HUES6 (cell line): ENCODE results near the gene AMER3.
"Not testable (repeated sequence)": the region's sequence is repeated elsewhere in the genome, so short reads cannot be mapped to it uniquely, and the experiment has no call there.

ENCODE experiments used
- H3K27ac ChIP-seq: 2 replicates; pipeline ENCODE4 v1.7.0; 2013; ENCODE audit warnings: low read depth, mild to moderate bottlenecking, low read length, inconsistent platforms
- H3K27me3 ChIP-seq: 2 replicates; pipeline ENCODE4 v1.6.1; 2013; ENCODE audit warnings: low read length; ENCODE audit not compliant: control insufficient read depth, insufficient read depth
- H3K36me3 ChIP-seq: 2 replicates; pipeline ENCODE4 v1.6.1; 2013; ENCODE audit warnings: low read length; ENCODE audit not compliant: control insufficient read depth, insufficient read depth
- H3K4me1 ChIP-seq: 2 replicates; pipeline ENCODE4 v1.6.1; 2013; ENCODE audit warnings: low read length; ENCODE audit not compliant: control insufficient read depth, insufficient read depth
- H3K4me3 ChIP-seq: 2 replicates; pipeline ENCODE4 v1.5.1; 2013; ENCODE audit warnings: low read depth, low read length
- H3K9ac ChIP-seq: one replicate; pipeline ENCODE4 v1.6.1; 2013; ENCODE audit warnings: mild to moderate bottlenecking, low read length
- H3K9me3 ChIP-seq: 2 replicates; pipeline ENCODE4 v1.6.1; 2013; ENCODE audit warnings: low read depth, low read length; ENCODE audit not compliant: control insufficient read depth, insufficient read depth

The AMER3 gene, protein sequence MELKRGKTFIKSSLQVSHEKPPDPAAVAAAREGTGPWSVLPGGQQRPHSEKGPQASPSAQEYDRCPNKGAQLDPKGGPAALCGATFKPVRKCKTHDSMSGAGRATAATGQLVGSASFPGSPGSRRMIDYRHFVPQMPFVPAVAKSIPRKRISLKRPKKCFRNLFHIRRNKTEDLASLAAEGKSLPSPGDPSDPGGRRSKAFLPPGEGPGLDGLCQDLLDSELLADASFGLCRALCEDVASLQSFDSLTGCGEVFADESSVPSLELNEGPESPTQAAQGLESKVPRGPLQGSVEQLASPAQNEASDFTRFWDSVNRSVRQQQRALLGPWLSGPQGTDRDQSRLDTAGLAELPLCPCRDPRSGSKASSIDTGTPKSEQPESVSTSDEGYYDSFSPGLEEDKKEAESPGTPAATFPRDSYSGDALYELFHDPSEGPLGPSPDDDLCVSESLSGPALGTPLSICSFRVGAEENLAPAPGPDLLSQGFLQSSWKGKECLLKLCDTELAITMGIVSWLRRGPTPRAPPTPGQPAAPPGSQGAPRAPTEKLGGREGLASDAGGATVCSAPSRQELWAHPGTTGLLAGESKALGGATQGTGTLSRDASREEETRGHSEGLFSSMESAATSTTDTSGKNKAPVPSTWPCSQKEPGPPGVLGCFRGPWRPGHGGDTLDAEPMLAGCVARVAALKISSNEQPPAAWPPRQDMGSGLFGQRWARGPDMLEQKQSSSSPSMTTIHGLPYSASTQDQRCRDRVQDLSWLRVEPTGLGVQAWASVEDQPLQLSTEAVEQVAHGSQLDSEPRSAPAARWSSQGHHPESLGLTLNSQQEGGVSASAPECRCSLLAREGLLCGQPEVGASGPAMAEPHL

DNA sequence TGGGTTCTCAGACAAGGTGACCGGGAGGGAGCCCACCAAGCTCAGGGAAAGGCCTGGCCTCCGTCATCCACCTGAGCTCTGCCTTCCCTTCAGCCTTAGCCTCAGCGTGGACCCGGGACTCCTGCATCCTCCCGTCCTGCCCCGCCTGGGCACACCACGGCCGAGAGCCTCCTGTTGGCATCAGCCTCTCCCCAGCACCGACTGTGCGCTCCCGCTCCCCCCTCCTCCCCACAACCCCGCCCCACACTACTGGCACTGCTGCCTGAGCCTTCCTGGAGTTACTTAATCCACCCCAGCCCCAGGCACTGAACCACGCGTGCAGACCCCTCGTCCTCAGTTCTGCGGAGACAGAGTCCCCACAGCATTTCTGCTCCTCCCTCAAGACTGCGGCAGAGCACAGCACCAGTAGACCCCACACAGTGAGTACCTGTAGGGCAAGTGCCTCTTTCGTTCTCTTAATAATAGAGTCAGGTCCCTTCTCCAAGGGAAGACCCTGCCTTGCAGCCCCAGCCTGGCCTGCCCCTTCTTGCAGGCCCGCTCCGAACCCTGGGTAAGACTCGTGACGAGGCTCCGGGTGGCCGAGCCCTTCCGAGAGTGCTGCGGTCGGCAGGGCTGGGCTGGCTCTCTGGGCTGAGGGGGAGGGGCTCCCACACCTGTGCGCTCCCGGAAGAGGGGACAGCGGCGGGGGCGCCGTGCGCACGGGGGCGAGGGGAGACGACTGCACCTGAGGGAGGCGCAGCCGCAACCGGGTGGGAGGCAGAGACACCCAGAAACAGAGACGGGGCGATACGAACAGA, at the start of gene AMER3:
Gene AMER3, plus strand, starts transcription at position 285 of the 797 bp plus-strand sequence. CDS start 6,533 bp downstream, outside the sequence.
- Histone ChIP-seq H3K9ac (peak within 1 kb of the TSS; percentile 69), H3K36me3 (no peaks in the 10 kb centered on the region), H3K4me1 (peaks cover 15% of the 10 kb centered on the region), H3K4me3 (peak within 1 kb of the TSS; percentile 82), H3K27ac (no peak within 1 kb of the TSS), H3K27me3 (peaks cover 55% of the 10 kb centered on the region), H3K9me3 (no peaks in the 10 kb centered on the region)

DNA sequence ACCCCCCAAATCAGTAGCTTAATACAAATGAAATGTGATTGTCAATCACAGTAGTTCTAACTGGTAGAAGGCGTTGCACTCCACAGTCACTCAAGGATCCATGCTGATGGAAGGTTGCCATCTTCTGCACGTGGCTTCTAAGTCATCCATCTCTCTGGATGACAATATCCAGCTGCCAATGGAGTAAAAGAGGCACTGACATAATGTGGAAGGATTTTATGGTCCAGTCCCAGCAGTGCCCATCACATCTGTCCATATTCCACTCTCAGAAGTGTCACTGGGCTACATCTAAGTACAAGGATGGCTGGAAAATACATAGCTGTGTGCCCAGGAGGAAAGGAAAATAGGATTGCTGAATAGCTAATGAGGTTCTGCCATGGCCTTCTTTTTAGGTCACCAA, 40.5 kb upstream of the AMER3 start:
- H3K36me3 ChIP-seq, H3K4me3 ChIP-seq, H3K4me1 ChIP-seq, H3K27me3 ChIP-seq, H3K9ac ChIP-seq, H3K27ac ChIP-seq, H3K9me3 ChIP-seq: not testable (repeated sequence)

GRCh38 chr2:130720036-130720435, 35.3 kb upstream of the AMER3 start:
- Histone ChIP-seq H3K9ac (no peak overlapping the region), H3K4me1 (no peaks in the 10 kb centered on the region), H3K4me3 (no peak overlapping the region), H3K9me3 (peaks cover 5% of the 10 kb centered on the region; the same call in 1 of the 2 replicates), H3K27ac (no peak overlapping the region), H3K36me3 (no peaks in the 10 kb centered on the region), H3K27me3 (no peaks in the 10 kb centered on the region)

GRCh38 chr2:130720528-130720927, 34.8 kb upstream of the AMER3 start:
- Histone ChIP-seq H3K27ac (no peak overlapping the region), H3K4me1 (no peaks in the 10 kb centered on the region), H3K4me3 (no peak overlapping the region), H3K27me3 (no peaks in the 10 kb centered on the region), H3K9me3 (peaks cover 5% of the 10 kb centered on the region; the same call in 1 of the 2 replicates), H3K36me3 (no peaks in the 10 kb centered on the region), H3K9ac (no peak overlapping the region)

- peaks cover 5% of the 10 kb centered on the region; the same call in 1 of the 2 replicates for H3K9me3 ChIP-seq
- peaks cover 11% of the 10 kb centered on the region for H3K4me1 ChIP-seq
- no peak overlapping the region for H3K9ac ChIP-seq
- H3K27ac ChIP-seq = no peak overlapping the region
- H3K36me3 ChIP-seq = no peaks in the 10 kb centered on the region
- no peak overlapping the region for H3K4me3 ChIP-seq
- peaks cover 11% of the 10 kb centered on the region for H3K27me3 ChIP-seq
Measured at GRCh38 chr2:130724455-130724854, 30.9 kb upstream of the AMER3 start.

DNA sequence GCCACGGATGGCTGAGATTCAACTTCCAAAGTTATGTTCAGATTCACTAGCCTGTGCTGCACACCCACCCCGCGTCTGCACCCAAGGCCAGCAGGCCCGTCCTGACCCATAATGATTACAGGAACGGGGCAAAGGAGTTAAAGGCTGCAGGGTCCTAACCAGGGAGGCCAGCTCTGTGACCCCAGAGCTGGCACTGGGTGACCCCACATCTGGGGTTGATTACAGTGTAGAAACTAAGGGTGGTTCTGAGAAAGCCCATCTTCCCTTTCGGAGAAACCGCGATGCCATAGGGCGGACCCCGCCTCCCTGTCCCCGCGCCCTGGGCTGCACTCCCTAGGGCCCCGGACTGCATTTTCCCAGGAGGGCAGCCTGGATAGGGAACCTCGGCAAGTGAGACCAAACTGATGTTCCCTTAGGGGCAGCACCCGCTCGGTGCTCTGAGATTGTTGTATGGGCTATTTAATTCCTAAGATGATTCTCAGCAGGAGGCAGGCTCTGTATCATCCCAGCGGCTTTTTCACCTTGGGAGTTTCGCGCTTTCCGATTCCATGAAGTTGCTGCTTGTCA, 28.6 kb upstream of the AMER3 start:
- H3K9me3 ChIP-seq = peaks cover 5% of the 10 kb centered on the region; the same call in 1 of the 2 replicates
- H3K4me3 ChIP-seq = peak overlapping the region; percentile 63
- peaks cover 11% of the 10 kb centered on the region for H3K4me1 ChIP-seq
- H3K27ac ChIP-seq = no peak overlapping the region
- H3K9ac ChIP-seq = peak overlapping the region; percentile 34
- H3K36me3 ChIP-seq = no peaks in the 10 kb centered on the region
- peaks cover 17% of the 10 kb centered on the region for H3K27me3 ChIP-seq

DNA sequence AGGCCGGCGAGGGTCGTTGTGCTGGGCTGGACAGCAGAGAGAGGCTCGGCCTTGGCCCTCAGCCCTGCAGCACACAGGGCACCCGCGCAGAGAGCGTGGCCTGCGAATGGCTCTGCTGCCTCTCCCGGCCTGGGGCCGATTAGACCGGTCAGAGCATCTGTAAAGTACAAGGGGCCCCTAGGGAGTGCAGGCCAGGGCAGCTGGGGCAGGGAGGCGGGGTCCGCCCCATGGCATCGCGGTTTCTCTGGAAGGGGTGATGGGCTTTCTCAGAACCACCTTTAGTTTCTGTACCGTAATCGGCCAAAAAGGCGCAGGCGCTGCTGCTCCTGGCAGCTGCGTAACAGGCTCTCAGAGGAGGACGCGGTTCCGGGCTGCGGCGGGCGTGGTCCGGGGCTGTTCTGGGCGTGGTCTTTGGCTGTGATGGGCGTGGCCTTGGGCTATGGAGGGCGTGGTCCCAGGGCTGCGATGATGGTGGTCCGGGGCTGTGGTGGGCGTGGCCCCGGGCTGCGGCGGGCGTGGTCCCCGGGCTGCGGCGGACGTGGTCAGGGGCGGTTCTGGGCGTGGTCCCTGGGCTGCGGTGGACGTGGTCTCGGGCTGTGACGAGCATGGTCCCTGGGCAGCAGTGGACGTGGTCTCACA, 27.9 kb upstream of the AMER3 start:
- peak overlapping the region; percentile 34 for H3K9ac ChIP-seq
- no peaks in the 10 kb centered on the region; the same call in 1 of the 2 replicates for H3K9me3 ChIP-seq
- peaks cover 11% of the 10 kb centered on the region for H3K4me1 ChIP-seq
- H3K27me3 ChIP-seq = peaks cover 17% of the 10 kb centered on the region
- no peaks in the 10 kb centered on the region for H3K36me3 ChIP-seq
- H3K4me3 ChIP-seq = peak overlapping the region; percentile 63
- no peak overlapping the region for H3K27ac ChIP-seq

DNA sequence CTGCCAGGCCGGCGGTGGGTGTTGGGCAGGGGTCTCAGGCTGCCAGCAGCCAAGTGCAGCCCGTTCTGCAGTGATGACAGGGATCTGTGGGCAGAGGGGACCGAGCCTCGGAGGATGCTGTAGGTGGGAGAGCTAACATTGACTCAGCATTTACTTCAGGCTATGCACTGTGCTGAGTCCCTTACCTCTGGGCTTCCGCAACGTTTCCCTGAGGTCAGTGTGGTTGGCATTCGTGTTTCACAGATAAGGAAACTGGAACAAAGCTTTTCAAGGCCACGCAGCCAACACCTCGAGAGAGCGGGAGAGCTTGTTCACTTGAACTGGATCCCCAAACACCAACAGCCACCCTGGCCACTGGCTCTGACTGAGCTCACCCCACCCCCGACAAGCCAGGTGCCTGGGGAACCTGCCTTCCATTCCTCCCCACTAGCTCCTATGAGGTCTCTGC, 27.3 kb upstream of the AMER3 start:
- Histone ChIP-seq H3K27ac (no peak overlapping the region), H3K36me3 (no peaks in the 10 kb centered on the region), H3K9ac (no peak overlapping the region), H3K4me1 (peaks cover 11% of the 10 kb centered on the region), H3K27me3 (peaks cover 17% of the 10 kb centered on the region), H3K9me3 (no peaks in the 10 kb centered on the region), H3K4me3 (peak overlapping the region; percentile 63)

DNA sequence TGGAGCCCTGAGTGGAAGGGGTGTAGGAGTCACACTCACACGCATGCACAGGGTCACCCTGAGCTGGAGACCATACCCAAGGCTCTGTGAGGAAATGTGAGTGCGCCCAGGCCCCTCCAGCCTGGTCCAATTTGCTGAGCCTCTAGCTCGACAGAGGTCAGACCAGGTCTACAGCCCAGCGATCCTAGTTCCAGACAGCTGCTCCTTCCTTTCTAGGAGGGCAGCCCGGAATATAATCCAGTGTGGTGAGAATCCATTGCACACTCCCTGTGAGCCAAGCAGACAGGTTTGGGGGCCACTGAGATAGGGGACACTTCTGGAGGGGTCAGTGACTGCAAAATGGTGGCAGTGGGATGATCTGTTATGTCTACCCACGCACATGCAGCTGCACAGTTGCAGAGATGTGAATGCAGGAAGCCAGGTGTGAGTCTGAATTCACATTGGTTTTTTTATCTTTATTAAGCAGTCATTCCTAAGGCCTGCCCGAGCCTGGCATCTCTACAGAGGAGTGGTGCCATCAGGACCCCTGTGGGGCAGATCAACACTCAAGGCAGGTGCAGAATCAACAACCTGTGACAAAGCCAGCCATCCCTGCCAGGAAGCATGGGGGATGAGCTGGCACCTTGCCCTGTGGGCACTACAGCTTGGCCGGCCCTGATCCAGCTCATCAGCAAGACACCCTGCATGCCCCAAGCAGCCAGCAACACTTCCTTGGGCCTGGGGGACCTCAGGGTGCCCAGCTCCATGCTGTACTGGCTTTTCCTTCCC, 26.6 kb upstream of the AMER3 start, which contains the start of gene GPR148:
Gene GPR148, plus strand, starts transcription at position 522 of the 768 bp plus-strand sequence. Its CDS starts 82 bp downstream, at position 604.
- Histone ChIP-seq H3K27me3 (peaks cover 17% of the 10 kb centered on the region), H3K9ac (no peak within 1 kb of the TSS), H3K36me3 (no peaks in the 10 kb centered on the region), H3K4me3 (peak within 1 kb of the TSS; percentile 63), H3K9me3 (no peaks in the 10 kb centered on the region), H3K27ac (no peak within 1 kb of the TSS), H3K4me1 (peaks cover 11% of the 10 kb centered on the region)
